ENCODE measurements around the gene PHF20.

Gene PHF20

DNA sequence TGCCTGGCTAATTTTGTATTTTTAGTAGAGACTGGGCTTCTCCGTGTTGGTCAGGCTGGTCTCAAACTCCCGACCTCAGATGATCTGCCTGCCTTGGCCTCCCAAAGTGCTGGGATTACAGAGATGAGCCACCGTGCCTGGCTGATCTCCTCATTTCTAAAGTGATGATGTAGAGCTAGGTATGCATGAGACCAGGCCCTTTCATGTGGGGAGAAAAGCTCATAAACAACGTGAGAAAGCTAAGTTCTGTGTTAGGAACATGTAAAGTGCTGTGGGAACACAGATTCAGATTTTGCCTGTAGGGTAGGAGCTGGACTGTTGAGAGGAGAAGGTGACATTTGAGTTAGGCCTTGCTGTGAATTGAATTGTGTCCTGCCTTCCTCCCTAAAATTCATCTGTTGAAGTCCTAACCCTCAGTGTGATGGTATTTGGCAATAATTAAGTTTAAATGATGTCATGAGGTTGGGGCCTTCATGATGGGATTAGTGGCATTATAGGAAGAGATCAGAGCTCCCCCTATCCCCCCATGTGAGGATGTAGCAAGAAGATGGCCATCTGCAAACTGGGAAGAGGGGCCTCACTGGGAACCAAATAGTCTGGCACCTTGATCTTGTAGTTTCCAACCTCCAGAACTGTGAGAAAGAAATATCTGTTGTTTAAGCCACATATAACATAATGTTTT lies 133.3 kb downstream of the PHF20 start:
- Mint-ChIP-seq H3K4me3 (no peak overlapping the region), H3K9me3 (no peaks in the 10 kb centered on the region), H3K36me3 (peaks cover 18 to 54% of the 10 kb centered on the region in 2 donors), H3K27ac (no peak overlapping the region), H3K27me3 (no peaks in the 10 kb centered on the region), H3K4me1 (peaks cover 17 to 39% of the 10 kb centered on the region in 2 donors)
- no peak for ATAC-seq (replicated peaks)
- DNase-seq = no peak

DNA sequence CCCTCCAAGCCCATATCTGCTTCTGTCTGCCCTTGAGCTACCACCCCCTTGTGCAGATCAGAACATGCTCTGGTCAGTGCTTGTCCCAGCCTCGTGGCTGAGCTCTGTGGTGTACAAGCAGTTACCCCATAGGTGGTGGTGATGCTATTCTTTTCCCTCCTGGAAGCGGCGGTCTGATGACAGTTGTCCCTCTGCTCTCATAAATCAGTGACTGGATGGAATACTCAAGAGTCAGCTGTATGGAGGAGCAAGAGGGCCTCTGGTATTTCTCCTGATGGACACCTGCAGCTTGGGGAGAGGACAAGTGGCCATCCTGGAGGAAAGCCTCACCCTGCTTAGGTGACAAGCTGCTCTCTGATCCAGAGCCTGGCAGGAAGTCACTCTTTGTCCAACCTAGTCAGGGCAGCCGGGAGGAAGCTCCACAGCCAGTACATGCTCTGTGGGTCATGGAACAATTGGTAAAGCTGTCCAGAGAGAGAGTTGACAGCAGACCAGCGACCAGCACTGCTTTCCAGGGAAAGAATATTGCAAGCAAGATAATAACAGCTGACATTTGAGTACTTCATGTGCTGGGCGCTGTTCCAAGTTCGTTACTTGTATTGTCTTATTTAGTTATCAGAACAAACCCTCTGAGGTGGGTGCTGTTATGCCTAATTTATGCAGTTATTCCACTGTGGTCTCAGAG lies 135.3 kb downstream of the PHF20 start:
- Mint-ChIP-seq H3K4me1 (peaks cover 14 to 29% of the 10 kb centered on the region in 2 donors), H3K27me3 (no peaks in the 10 kb centered on the region), H3K9me3 (no peaks in the 10 kb centered on the region), H3K27ac (no peak overlapping the region), H3K36me3 (peaks cover 26 to 48% of the 10 kb centered on the region in 2 donors), H3K4me3 (no peak overlapping the region)
- DNase-seq = no peak
- no peak for ATAC-seq (replicated peaks)

DNA sequence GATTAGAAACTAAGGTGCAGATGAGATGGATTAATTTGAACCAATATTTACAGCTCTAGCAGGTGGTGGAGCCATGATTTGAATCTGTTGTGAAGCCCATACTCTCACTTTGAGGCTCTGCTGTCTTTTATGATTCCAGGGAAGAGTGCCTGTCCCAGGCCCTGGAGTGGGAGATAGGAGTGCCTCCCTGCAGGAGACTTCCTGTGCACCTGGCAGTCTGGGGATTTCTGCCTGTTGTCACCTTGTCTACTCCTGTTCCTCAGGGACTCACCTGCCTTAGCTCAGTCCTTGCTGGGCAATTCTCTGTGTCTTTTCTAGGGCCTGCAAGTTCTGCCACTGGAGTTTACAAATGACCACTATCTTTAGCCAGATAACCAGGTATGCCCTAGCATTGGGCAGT lies 136.2 kb downstream of the PHF20 start:
- Mint-ChIP-seq H3K27me3 (no peaks in the 10 kb centered on the region), H3K36me3 (peaks cover 30 to 55% of the 10 kb centered on the region in 2 donors), H3K9me3 (no peaks in the 10 kb centered on the region), H3K27ac (no peak overlapping the region), H3K4me3 (no peak overlapping the region), H3K4me1 (peaks cover 14 to 29% of the 10 kb centered on the region in 2 donors)
- ATAC-seq (replicated peaks) = no peak
- no peak for DNase-seq

DNA sequence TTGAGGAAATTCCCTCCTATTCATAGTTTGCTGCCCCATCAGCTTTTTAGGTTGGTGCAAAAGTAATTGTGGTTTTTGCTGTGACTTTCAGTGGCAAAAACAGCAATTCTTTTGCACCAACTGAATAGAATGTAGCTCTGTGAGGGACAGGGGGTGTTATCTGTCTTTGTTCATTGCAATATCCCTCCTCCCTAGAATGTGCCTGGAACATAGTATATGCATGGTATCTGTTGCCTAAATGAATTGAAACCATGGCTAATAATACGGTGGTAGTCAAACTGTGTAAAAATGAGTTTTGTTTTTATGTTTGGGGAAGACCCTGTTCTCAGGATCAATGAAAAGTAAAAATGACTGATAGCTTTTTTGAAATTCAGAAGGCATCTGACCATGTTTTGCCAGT lies 137.4 kb downstream of the PHF20 start:
- peaks cover 37 to 57% of the 10 kb centered on the region in 2 donors for H3K36me3 Mint-ChIP-seq
- H3K27me3 Mint-ChIP-seq = no peaks in the 10 kb centered on the region
- no peak overlapping the region for H3K4me3 Mint-ChIP-seq
- H3K4me1 Mint-ChIP-seq = peaks cover 14 to 29% of the 10 kb centered on the region in 2 donors
- H3K27ac Mint-ChIP-seq = no peak overlapping the region
- ATAC-seq (replicated peaks) = no peak
- no peak for DNase-seq
- no peaks in the 10 kb centered on the region for H3K9me3 Mint-ChIP-seq

DNA sequence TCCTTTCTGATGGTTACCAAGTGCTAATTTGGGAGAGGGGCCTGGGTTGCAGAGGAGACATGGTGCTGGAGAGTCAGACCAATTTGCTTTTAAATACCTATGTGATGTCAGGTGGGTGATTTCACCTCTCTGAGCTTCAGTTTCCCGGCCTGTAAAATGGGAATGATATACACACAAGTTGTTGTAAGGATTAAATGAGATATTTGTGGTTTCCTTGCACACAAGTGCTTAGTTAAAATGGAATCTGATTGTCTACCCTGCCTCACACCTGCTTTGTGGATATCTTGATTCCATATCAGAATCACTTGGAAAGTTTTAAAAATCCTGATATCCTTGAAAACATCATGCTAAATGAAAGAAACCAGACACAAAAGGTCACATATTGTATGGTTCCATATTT lies 138.0 kb downstream of the PHF20 start:
- no peak for ATAC-seq (replicated peaks)
- DNase-seq = no peak
- no peaks in the 10 kb centered on the region for H3K9me3 Mint-ChIP-seq
- H3K27ac Mint-ChIP-seq = no peak overlapping the region
- no peaks in the 10 kb centered on the region for H3K27me3 Mint-ChIP-seq
- no peak overlapping the region for H3K4me3 Mint-ChIP-seq
- peaks cover 36 to 54% of the 10 kb centered on the region in 2 donors for H3K36me3 Mint-ChIP-seq
- H3K4me1 Mint-ChIP-seq = peaks cover 14 to 29% of the 10 kb centered on the region in 2 donors

DNA sequence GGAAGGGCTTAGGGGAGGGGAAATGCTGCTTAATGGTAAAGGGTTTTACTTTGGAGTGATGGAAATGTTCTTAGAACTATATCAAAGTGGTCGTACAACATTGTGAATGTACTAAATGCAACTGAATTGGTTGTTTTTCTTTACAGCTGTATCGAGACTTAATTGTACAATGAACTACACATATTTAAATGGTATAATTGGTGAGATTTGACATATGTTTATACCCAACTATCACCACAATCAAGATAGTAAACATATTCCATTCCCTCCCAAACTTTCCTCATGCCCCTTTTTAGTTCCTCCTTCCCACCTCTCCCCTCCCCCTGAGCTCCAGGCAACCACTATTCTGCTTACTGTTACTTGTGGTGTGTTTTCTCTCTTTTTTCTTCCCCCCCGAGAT lies 138.4 kb downstream of the PHF20 start:
- no peak overlapping the region for H3K27ac Mint-ChIP-seq

DNA sequence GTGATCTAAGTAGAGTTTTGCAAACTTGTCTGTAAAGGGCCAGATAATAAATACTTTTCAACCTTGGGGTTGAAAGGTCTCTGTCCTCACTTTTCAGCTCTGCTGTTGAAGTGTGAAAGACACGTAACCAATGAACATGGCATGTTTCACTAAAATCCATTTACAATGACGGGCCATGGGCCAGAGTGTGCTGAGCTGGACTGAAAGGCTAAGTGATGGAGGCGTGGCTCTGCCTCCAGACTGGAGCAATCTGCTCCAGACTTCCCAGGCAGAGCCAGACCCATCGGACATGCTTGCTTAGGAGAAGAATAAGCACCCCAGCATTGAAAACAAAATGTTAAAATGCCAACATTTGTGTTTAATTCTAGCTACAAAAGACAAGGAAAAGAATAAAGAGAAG lies 141.1 kb downstream of the PHF20 start:
- H3K27me3 Mint-ChIP-seq = no peaks in the 10 kb centered on the region
- H3K4me3 Mint-ChIP-seq = no peak overlapping the region
- ATAC-seq (replicated peaks) = no peak
- DNase-seq = no peak
- H3K4me1 Mint-ChIP-seq = peaks cover 8 to 21% of the 10 kb centered on the region in 2 donors
- H3K9me3 Mint-ChIP-seq = no peaks in the 10 kb centered on the region
- no peak overlapping the region for H3K27ac Mint-ChIP-seq
- peaks cover 32 to 46% of the 10 kb centered on the region in 2 donors for H3K36me3 Mint-ChIP-seq

More for the DNA sequence above, 138.4 kb downstream of the PHF20 start:
- no peak for DNase-seq
- Mint-ChIP-seq H3K36me3 (peaks cover 31 to 49% of the 10 kb centered on the region in 2 donors), H3K4me3 (no peak overlapping the region), H3K9me3 (no peaks in the 10 kb centered on the region), H3K4me1 (peaks cover 14 to 29% of the 10 kb centered on the region in 2 donors), H3K27me3 (no peaks in the 10 kb centered on the region)
- no peak for ATAC-seq (replicated peaks)

DNA sequence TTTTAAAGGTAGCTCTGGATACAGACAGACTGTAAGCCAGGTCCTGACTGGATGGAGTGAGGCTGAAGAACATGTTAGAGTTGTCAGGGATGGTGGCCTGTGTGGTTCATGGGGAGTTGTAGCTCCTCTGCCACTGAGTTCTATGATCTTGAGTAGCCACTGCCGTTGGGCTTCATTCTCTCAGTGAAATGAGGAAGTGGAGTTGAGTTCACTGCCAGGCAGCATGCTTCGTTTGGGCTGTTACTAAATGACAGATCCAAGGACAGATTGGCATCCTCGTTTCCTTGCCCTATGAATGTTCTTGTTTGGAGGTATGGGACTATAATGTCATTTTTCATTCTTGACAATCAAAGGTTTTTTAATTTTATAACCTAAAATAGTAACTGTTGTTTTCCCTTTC lies 145.3 kb downstream of the PHF20 start:
- Mint-ChIP-seq H3K9me3 (no peaks in the 10 kb centered on the region), H3K4me3 (no peak overlapping the region), H3K4me1 (no peaks in the 10 kb centered on the region), H3K36me3 (peaks cover 34 to 51% of the 10 kb centered on the region in 2 donors), H3K27me3 (no peaks in the 10 kb centered on the region), H3K27ac (no peak overlapping the region)
- no peak for DNase-seq
- peak in 1 of 2 donors; percentile 27 for ATAC-seq (replicated peaks)

DNA sequence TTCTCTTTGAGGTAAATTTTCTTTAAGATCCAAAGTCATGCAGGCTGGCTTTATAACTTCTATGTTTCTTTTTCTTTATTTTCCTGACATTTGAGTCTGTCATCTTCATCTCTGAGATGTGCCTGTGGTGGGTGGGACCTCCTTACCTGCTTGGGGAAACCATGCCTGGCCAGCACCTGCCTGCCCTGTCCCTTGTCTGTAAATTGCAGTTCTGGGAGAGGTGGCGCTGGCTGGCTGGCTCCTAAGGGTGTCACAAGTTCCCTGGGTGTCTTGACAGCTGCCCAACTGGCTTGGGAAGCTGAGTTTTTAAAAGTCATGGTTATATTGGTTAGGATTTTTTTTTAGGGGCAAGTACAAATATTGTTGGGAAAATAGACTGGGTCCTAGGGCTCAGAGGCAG lies 146.2 kb downstream of the PHF20 start:
- H3K36me3 Mint-ChIP-seq = peaks cover 29 to 43% of the 10 kb centered on the region in 2 donors

DNA sequence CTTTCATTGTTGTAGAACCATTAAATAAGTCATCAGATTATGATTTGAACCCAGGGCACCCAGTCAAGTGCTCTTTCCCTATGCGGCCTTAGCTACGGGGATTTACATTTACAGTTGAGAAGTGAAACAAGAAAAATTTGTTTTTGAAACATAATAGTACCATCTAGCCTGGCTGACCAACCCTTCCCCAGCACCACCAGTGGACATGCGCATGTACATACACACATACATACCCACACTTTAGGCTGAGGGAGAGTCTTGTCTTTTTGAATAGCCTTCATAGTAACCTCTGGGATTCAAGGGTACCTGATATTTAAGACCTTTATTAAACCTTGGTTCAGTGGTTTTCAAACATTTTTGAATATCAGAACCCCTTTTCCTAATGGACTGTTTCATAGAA lies 148.7 kb downstream of the PHF20 start:
- H3K9me3 Mint-ChIP-seq = no peaks in the 10 kb centered on the region
- no peak overlapping the region for H3K4me3 Mint-ChIP-seq
- ATAC-seq (replicated peaks) (no peak), DNase-seq (no peak)
- H3K36me3 Mint-ChIP-seq = peaks cover 24 to 39% of the 10 kb centered on the region in 2 donors
- H3K27me3 Mint-ChIP-seq = no peaks in the 10 kb centered on the region
- no peak overlapping the region for H3K27ac Mint-ChIP-seq
- H3K4me1 Mint-ChIP-seq = no peaks in the 10 kb centered on the region

More for the DNA sequence above, 146.2 kb downstream of the PHF20 start:
- Mint-ChIP-seq H3K4me3 (no peak overlapping the region), H3K4me1 (no peaks in the 10 kb centered on the region), H3K27ac (no peak overlapping the region), H3K27me3 (no peaks in the 10 kb centered on the region), H3K9me3 (no peaks in the 10 kb centered on the region)
- ATAC-seq (replicated peaks) (no peak), DNase-seq (no peak)

DNA sequence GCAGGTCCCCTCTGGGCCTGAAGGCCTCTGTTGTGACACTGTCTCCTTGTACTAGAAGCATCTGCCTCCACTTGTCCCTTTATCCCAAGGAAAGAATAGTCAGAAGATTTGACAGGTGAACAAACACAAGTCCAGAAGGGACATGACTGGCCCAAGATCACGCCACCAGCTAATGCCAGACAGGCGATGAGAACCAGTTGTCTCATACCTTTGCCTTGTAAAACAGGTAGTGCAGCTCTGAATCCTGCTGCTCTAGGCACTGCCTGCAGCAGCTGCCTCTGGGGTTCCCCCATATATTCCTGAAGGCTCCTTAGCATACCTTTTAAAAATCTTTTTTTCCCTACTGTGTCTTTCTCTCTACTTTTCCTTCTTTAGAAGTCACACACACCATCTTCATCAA lies 157.5 kb downstream of the PHF20 start:
- Mint-ChIP-seq H3K36me3 (peaks cover 35 to 63% of the 10 kb centered on the region in 2 donors), H3K4me1 (peaks cover 0 to 11% of the 10 kb centered on the region in 2 donors), H3K4me3 (no peak overlapping the region), H3K27ac (no peak overlapping the region), H3K9me3 (no peaks in the 10 kb centered on the region), H3K27me3 (no peaks in the 10 kb centered on the region)
- ATAC-seq (replicated peaks) (no peak), DNase-seq (no peak)

DNA sequence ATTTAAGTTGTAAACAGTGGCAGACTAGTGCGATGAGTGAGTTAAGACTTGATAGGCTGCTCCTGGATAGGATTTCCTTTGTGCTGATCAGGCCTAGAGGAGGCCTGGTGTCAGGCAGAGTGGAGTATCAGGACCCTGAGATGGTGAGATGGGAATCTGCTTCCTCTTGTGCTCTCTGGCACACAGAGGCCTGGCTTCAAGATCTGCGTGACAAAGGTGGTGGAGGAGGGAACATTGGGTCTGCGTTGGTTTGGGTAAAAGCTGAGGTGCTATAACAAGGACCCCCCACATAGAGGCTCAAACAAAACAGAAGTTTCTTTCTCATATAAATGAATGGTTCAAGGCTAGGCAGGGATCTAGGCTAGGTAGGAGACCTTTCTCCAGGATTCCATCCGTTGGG lies 162.2 kb downstream of the PHF20 start:
- Mint-ChIP-seq H3K27ac (no peak overlapping the region), H3K27me3 (no peaks in the 10 kb centered on the region), H3K4me3 (no peak overlapping the region)

DNA sequence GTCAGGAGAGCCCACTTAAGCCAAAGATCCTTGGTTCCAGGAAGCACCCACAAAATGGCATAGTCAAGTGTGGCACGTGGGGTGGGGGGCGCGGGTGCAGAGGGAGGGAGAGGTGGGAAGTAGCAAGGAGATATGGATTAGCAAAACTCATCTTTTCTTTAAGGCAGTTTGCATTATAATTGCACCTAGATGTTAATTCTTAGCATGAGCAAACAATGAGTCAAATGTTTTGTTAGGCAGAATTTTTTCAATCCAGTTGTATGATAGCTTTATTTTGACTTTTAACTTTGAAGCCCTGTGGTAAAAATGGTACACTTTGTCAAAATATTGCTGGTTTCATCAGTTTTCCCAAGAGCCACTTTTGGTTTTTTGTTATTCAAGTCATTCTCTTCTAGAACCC lies 167.4 kb downstream of the PHF20 start:
- DNase-seq = no peak
- Mint-ChIP-seq H3K4me1 (peaks cover 0 to 3% of the 10 kb centered on the region in 2 donors), H3K27ac (no peak overlapping the region), H3K4me3 (no peak overlapping the region), H3K9me3 (no peaks in the 10 kb centered on the region), H3K36me3 (peaks cover 28 to 60% of the 10 kb centered on the region in 2 donors), H3K27me3 (no peaks in the 10 kb centered on the region)
- ATAC-seq (replicated peaks) = no peak

More for the DNA sequence above, 162.2 kb downstream of the PHF20 start:
- ATAC-seq (replicated peaks) = no peak
- DNase-seq = no peak
- Mint-ChIP-seq H3K36me3 (peaks cover 27 to 72% of the 10 kb centered on the region in 2 donors), H3K4me1 (peaks cover 0 to 9% of the 10 kb centered on the region in 2 donors), H3K9me3 (no peaks in the 10 kb centered on the region)

DNA sequence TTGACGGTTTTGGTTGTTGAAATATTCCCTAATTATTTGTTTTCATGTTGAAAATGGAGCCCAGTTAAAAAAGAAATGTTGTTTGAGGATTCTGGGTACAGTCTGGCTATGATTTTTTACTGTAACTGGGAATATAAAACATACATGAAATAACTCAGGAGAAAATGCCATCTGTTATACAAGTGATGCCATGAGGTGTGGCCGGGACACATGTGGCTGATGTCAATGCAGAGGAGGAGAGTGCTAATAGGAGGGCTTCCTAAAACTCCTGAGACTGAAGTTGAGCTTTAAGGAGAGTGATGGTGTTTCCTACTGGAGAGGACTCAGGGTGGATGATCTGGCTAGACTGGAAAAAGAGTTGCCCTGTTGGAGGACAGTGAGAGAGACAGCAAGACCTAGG lies 169.8 kb downstream of the PHF20 start:
- H3K36me3 Mint-ChIP-seq = peaks cover 35 to 57% of the 10 kb centered on the region in 2 donors
- no peaks in the 10 kb centered on the region for H3K27me3 Mint-ChIP-seq
- H3K4me1 Mint-ChIP-seq = peaks cover 0 to 5% of the 10 kb centered on the region in 2 donors
- no peak for ATAC-seq (replicated peaks)
- H3K27ac Mint-ChIP-seq = no peak overlapping the region
- no peaks in the 10 kb centered on the region for H3K9me3 Mint-ChIP-seq
- no peak for DNase-seq
- no peak overlapping the region for H3K4me3 Mint-ChIP-seq

DNA sequence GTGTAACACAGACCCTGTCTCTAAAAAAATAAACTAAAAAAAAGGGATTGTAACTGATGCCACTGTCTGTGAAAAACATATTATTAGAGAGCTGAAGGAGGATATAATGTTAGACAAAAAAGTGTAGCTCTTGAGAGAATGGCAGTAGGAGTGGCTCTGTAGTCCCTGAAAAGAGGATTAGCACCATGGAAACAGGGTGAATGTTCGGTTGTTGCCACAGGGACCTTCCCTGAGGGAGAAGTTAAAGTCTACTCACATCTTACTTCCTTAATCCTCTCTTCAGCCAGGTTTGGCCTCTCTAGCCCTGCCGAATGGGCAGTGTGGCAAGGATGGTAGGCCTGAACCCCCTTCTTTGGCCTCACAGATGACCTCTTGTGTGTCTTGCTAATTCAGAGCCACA lies 170.4 kb downstream of the PHF20 start:
- ATAC-seq (replicated peaks) (no peak), DNase-seq (no peak)
- peaks cover 35 to 54% of the 10 kb centered on the region in 2 donors for H3K36me3 Mint-ChIP-seq
- no peaks in the 10 kb centered on the region for H3K9me3 Mint-ChIP-seq
- H3K4me1 Mint-ChIP-seq = peaks cover 0 to 4% of the 10 kb centered on the region in 2 donors
- H3K27ac Mint-ChIP-seq = no peak overlapping the region
- H3K4me3 Mint-ChIP-seq = no peak overlapping the region
- no peaks in the 10 kb centered on the region for H3K27me3 Mint-ChIP-seq
